Measurements from ENCODE around the gene RSPH10B2. TPM values are rescaled to one million over a fixed set of nuclear protein-coding genes. Genes with fewer than 3 reads are reported as not detected.
"Not testable (repeated sequence)": the region's sequence is repeated elsewhere in the genome, so short reads cannot be mapped to it uniquely, and the experiment has no call there.

RSPH10B2 gene
- total RNA-seq, 1 donor from 2014 or later: 0.09 TPM

GRCh38 chr7:6789353-6789752 lies 35.5 kb downstream of the RSPH10B2 start:
- DNase-seq (ENCODE audit: low spot score): not testable (repeated sequence)

GRCh38 chr7:6792113-6792872 lies 38.4 kb downstream of the RSPH10B2 start:
- DNase-seq (ENCODE audit: low spot score): not testable (repeated sequence)

- not testable (repeated sequence) for DNase-seq (ENCODE audit: low spot score)
Measured at GRCh38 chr7:6794276-6794675, 40.4 kb downstream of the RSPH10B2 start.

- DNase-seq (ENCODE audit: low spot score): not testable (repeated sequence)
Measured at GRCh38 chr7:6797218-6797617, 43.3 kb downstream of the RSPH10B2 start.

- DNase-seq (ENCODE audit: low spot score): not testable (repeated sequence)
Measured at GRCh38 chr7:6798047-6798446, 44.1 kb downstream of the RSPH10B2 start.

GRCh38 chr7:6799887-6800286 lies 46.0 kb downstream of the RSPH10B2 start:
- not testable (repeated sequence) for DNase-seq (ENCODE audit: low spot score)

GRCh38 chr7:6800331-6800730 lies 46.4 kb downstream of the RSPH10B2 start:
- DNase-seq (ENCODE audit: low spot score): not testable (repeated sequence)

- not testable (repeated sequence) for DNase-seq (ENCODE audit: low spot score)
Measured at GRCh38 chr7:6807393-6807918, 53.6 kb downstream of the RSPH10B2 start.

GRCh38 chr7:6807959-6808358 lies 54.1 kb downstream of the RSPH10B2 start:
- not testable (repeated sequence) for DNase-seq (ENCODE audit: low spot score)

GRCh38 chr7:6813011-6813410 lies 59.1 kb downstream of the RSPH10B2 start:
- DNase-seq (ENCODE audit: low spot score): not testable (repeated sequence)

GRCh38 chr7:6815470-6815869 lies 61.6 kb downstream of the RSPH10B2 start:
- DNase-seq (ENCODE audit: low spot score): not testable (repeated sequence)

- DNase-seq (ENCODE audit: low spot score): not testable (repeated sequence)
Measured at GRCh38 chr7:6821622-6822021, 67.7 kb downstream of the RSPH10B2 start.

- not testable (repeated sequence) for DNase-seq (ENCODE audit: low spot score)
Measured at GRCh38 chr7:6825236-6826125, 71.6 kb downstream of the RSPH10B2 start.

- DNase-seq (ENCODE audit: low spot score): peak; percentile 72
Measured at GRCh38 chr7:6826151-6826550, 72.2 kb downstream of the RSPH10B2 start, which contains the start of gene CCZ1B. Gene CCZ1B, minus strand, starts transcription at chr7:6826275. Its CDS starts 78 bp downstream, at chr7:6826197.

GRCh38 chr7:6827180-6827579 lies 73.3 kb downstream of the RSPH10B2 start:
- DNase-seq (ENCODE audit: low spot score): not testable (repeated sequence)

GRCh38 chr7:6829616-6830015 lies 75.7 kb downstream of the RSPH10B2 start:
- not testable (repeated sequence) for DNase-seq (ENCODE audit: low spot score)

GRCh38 chr7:6830026-6830425 lies 76.1 kb downstream of the RSPH10B2 start:
- not testable (repeated sequence) for DNase-seq (ENCODE audit: low spot score)

- DNase-seq (ENCODE audit: low spot score): no peak
Measured at GRCh38 chr7:6831018-6831725, 77.3 kb downstream of the RSPH10B2 start.

GRCh38 chr7:6833636-6834035 lies 79.7 kb downstream of the RSPH10B2 start:
- DNase-seq (ENCODE audit: low spot score): no peak

GRCh38 chr7:6835521-6835920 lies 81.6 kb downstream of the RSPH10B2 start:
- not testable (repeated sequence) for DNase-seq (ENCODE audit: low spot score)

- not testable (repeated sequence) for DNase-seq (ENCODE audit: low spot score)
Measured at GRCh38 chr7:6837081-6837480, 83.2 kb downstream of the RSPH10B2 start.

Measured in mucosa of gallbladder (tissue), 1 donor.